ENCODE data around the gene CPS1.

CPS1 gene

GRCh38 chr2:210606001-210606400 lies 49.6 kb downstream of the CPS1 start:
- no peak for DNase-seq (ENCODE audit: low read depth)

- no peak for DNase-seq (ENCODE audit: low read depth)
Observed at GRCh38 chr2:210611466-210611865, 55.1 kb downstream of the CPS1 start.

- DNase-seq (ENCODE audit: low read depth) = no peak
Observed at GRCh38 chr2:210616074-210616473, 59.7 kb downstream of the CPS1 start.

- no peak for DNase-seq (ENCODE audit: low read depth)
Observed at GRCh38 chr2:210617318-210617717, 60.9 kb downstream of the CPS1 start.

- peak; percentile 27 for DNase-seq (ENCODE audit: low read depth)
Observed at GRCh38 chr2:210617732-210618330, 61.4 kb downstream of the CPS1 start.

GRCh38 chr2:210620456-210620855 lies 64.1 kb downstream of the CPS1 start:
- DNase-seq (ENCODE audit: low read depth) = no peak

- no peak for DNase-seq (ENCODE audit: low read depth)
Observed at GRCh38 chr2:210623506-210623905, 67.1 kb downstream of the CPS1 start.

GRCh38 chr2:210626849-210627248 lies 70.5 kb downstream of the CPS1 start:
- DNase-seq (ENCODE audit: low read depth) = no peak

- no peak for DNase-seq (ENCODE audit: low read depth)
Observed at GRCh38 chr2:210630873-210631560, 74.6 kb downstream of the CPS1 start.

GRCh38 chr2:210633699-210634098 lies 77.3 kb downstream of the CPS1 start:
- DNase-seq (ENCODE audit: low read depth) = no peak

GRCh38 chr2:210635257-210635656 lies 78.9 kb downstream of the CPS1 start:
- DNase-seq (ENCODE audit: low read depth) = no peak

- DNase-seq (ENCODE audit: low read depth) = no peak
Observed at GRCh38 chr2:210642333-210642732, 85.9 kb downstream of the CPS1 start.

GRCh38 chr2:210647151-210647550 lies 90.8 kb downstream of the CPS1 start:
- DNase-seq (ENCODE audit: low read depth) = no peak

- DNase-seq (ENCODE audit: low read depth) = no peak
Observed at GRCh38 chr2:210654091-210654490, 97.7 kb downstream of the CPS1 start.

GRCh38 chr2:210655229-210655975 lies 99.0 kb downstream of the CPS1 start:
- no peak for DNase-seq (ENCODE audit: low read depth)

- no peak for DNase-seq (ENCODE audit: low read depth)
Observed at GRCh38 chr2:210657874-210658273, 101.5 kb downstream of the CPS1 start.

- no peak for DNase-seq (ENCODE audit: low read depth)
Observed at GRCh38 chr2:210660751-210661150, 104.4 kb downstream of the CPS1 start.

- DNase-seq (ENCODE audit: low read depth) = no peak
Observed at GRCh38 chr2:210662560-210662959, 106.2 kb downstream of the CPS1 start.

GRCh38 chr2:210663631-210664089 lies 107.3 kb downstream of the CPS1 start:
- no peak for DNase-seq (ENCODE audit: low read depth)

GRCh38 chr2:210667711-210668110 lies 111.3 kb downstream of the CPS1 start:
- no peak for DNase-seq (ENCODE audit: low read depth)

- DNase-seq (ENCODE audit: low read depth) = no peak
Observed at GRCh38 chr2:210671065-210671464, 114.7 kb downstream of the CPS1 start.

- no peak for DNase-seq (ENCODE audit: low read depth)
Observed at GRCh38 chr2:210673117-210673516, 116.7 kb downstream of the CPS1 start.

GRCh38 chr2:210676067-210676466 lies 119.7 kb downstream of the CPS1 start:
- DNase-seq (ENCODE audit: low read depth) = no peak
